HG02973 (cell line): ENCODE data around the gene CDCA5.

Experiments used
- ATAC-seq: cut with Tn5 transposase; IDR thresholded peaks from one replicate; pipeline ENCODE4 v1.9.1; 2021; ENCODE audit warnings: moderate library complexity; ENCODE audit not compliant: unreplicated experiment

The CDCA5 gene

GRCh38 chr11:65083834-65084597 lies at the start of gene CDCA5, which contains the start of gene ZFPL1:
Gene CDCA5 (minus strand): TSS chr11:65084040. CDS start chr11:65083978, 62 bp downstream.
Gene ZFPL1 (plus strand): TSS chr11:65084222. CDS start chr11:65084699, 477 bp downstream.
- peak; percentile 67 for ATAC-seq

GRCh38 chr11:65132988-65133700 lies 49.3 kb upstream of the CDCA5 start:
- ATAC-seq = no peak

- no peak for ATAC-seq
Measured at GRCh38 chr11:65132238-65132987, 48.6 kb upstream of the CDCA5 start.

GRCh38 chr11:65131895-65132237 lies 48.0 kb upstream of the CDCA5 start:
- no peak for ATAC-seq

- no peak for ATAC-seq
Measured at GRCh38 chr11:65131417-65131776, 47.6 kb upstream of the CDCA5 start.

GRCh38 chr11:65130631-65131416 lies 47.0 kb upstream of the CDCA5 start:
- ATAC-seq = no peak

GRCh38 chr11:65129649-65130441 lies 46.0 kb upstream of the CDCA5 start:
- no peak for ATAC-seq

- no peak for ATAC-seq
Measured at GRCh38 chr11:65128182-65129145, 44.6 kb upstream of the CDCA5 start.

GRCh38 chr11:65127473-65128181 lies 43.8 kb upstream of the CDCA5 start:
- ATAC-seq = no peak

- no peak for ATAC-seq
Measured at GRCh38 chr11:65126624-65127274, 42.9 kb upstream of the CDCA5 start.

GRCh38 chr11:65125197-65126056 lies 41.6 kb upstream of the CDCA5 start:
- no peak for ATAC-seq

- no peak for ATAC-seq
Measured at GRCh38 chr11:65124480-65125196, 40.8 kb upstream of the CDCA5 start.

GRCh38 chr11:65121865-65122696 lies 38.2 kb upstream of the CDCA5 start, which contains the start of the genes FAU and MRPL49:
Gene FAU (minus strand): TSS chr11:65122134. CDS start chr11:65121813, 321 bp downstream.
Gene MRPL49 (plus strand): TSS chr11:65122321. CDS start chr11:65122347, 26 bp downstream.
- peak; percentile 51 for ATAC-seq

GRCh38 chr11:65121447-65121864 lies 37.6 kb upstream of the CDCA5 start:
- no peak for ATAC-seq

GRCh38 chr11:65120831-65121230 lies 37.0 kb upstream of the CDCA5 start:
- no peak for ATAC-seq
